ENCODE measurements around the gene SEMA3D. TPM values are rescaled to one million over a fixed set of nuclear protein-coding genes. Genes with fewer than 3 reads are reported as not detected.

SEMA3D gene
- total and polyA plus RNA-seq, 2 experiments from 2014 or later, result 1.5 to 7.2 TPM

- TF ChIP-seq CREB1 (CRISPR knock-in tag; IDR thresholded peaks at IDR 0.05; ENCODE audit: low read depth), result no peak
- TF ChIP-seq EZH2 (IDR thresholded peaks at IDR 0.05; ENCODE audit: low read depth, unreplicated experiment), result no peak
- TF ChIP-seq EZH2phosphoT487 (IDR thresholded peaks at IDR 0.05; ENCODE audit: unreplicated experiment), result no peak
- TF ChIP-seq REST (IDR thresholded peaks at IDR 0.05; ENCODE audit: unreplicated experiment), result no peak
- TF ChIP-seq ETS1 (IDR thresholded peaks at IDR 0.05), result no peak
- TF ChIP-seq CTCF (conservative IDR thresholded peaks at IDR 0.05; ENCODE audit: low read depth in 2 of 2), result no peak; a peak in 2 of 4 replicates
- no peak for TF ChIP-seq ZNF114 (CRISPR knock-in tag; IDR thresholded peaks at IDR 0.05)
- no peak for TF ChIP-seq JUNB (IDR thresholded peaks at IDR 0.05; ENCODE audit: unreplicated experiment)
- no peak for TF ChIP-seq POLR2AphosphoS5 (IDR thresholded peaks at IDR 0.05; ENCODE audit: low read depth)
Measured at GRCh38 chr7:84985073-84985784, 201.6 kb downstream of the SEMA3D start (continued).

GRCh38 chr7:84982199-84982598 is 204.7 kb downstream of the SEMA3D start:
- Mint-ChIP-seq H3K4me3 (no peak overlapping the region), H3K36me3 (ENCODE audit: low read depth) (no peaks in the 10 kb centered on the region; the same call in 2 of the 3 replicates), H3K4me1 (peaks cover 9% of the 10 kb centered on the region), H3K27me3 (ENCODE audit: insufficient read depth, low read depth, poor library complexity) (peaks cover 11% of the 10 kb centered on the region), H3K27ac (no peak overlapping the region), H3K9me3 (no peaks in the 10 kb centered on the region)
- H3K27ac ChIP-seq (ENCODE audit: low read depth), result no peak overlapping the region
- no peak overlapping the region for H3K4me2 ChIP-seq
- H3K27me3 ChIP-seq (ENCODE audit: insufficient read depth), result no peaks in the 10 kb centered on the region
- H4K20me1 ChIP-seq (replicated peaks; ENCODE audit: insufficient read depth), result no peaks in the 10 kb centered on the region
- no peaks in the 10 kb centered on the region for H3F3A ChIP-seq (replicated peaks; ENCODE audit: low read depth)
- no peaks in the 10 kb centered on the region for H3K79me2 ChIP-seq (replicated peaks; ENCODE audit: insufficient read depth)
- H2AFZ ChIP-seq, result no peak overlapping the region
- no peaks in the 10 kb centered on the region for H3K4me1 ChIP-seq (ENCODE audit: insufficient read depth)
- peaks cover 9% of the 10 kb centered on the region for H3K9me2 ChIP-seq (ENCODE audit: insufficient read depth)
- DNase-seq (ENCODE audit: low spot score) (no peak), ATAC-seq (no peak)
- no peak overlapping the region for H3K4me3 ChIP-seq
- no peaks in the 10 kb centered on the region for H3K36me3 ChIP-seq (ENCODE audit: insufficient read depth)
- TF ChIP-seq REST (IDR thresholded peaks at IDR 0.05; ENCODE audit: unreplicated experiment), result no peak
- no peak for TF ChIP-seq ZNF114 (CRISPR knock-in tag; IDR thresholded peaks at IDR 0.05)
- TF ChIP-seq EZH2phosphoT487 (IDR thresholded peaks at IDR 0.05; ENCODE audit: unreplicated experiment), result no peak
- no peak for TF ChIP-seq STAT1 (IDR thresholded peaks at IDR 0.05; ENCODE audit: unreplicated experiment)
- no peak for TF ChIP-seq NANOG (IDR thresholded peaks at IDR 0.05; ENCODE audit: borderline replicate concordance)
- TF ChIP-seq EZH2 (IDR thresholded peaks at IDR 0.05; ENCODE audit: low read depth, unreplicated experiment), result no peak
- TF ChIP-seq JUNB (IDR thresholded peaks at IDR 0.05; ENCODE audit: unreplicated experiment), result no peak

All from GM23338 (cell line).